Loucy (cell line): Measurements from ENCODE around the gene ZNF280A.

Experiments
- H2AFZ ChIP-seq: fragments of 200-600 bp; sonication (generic); 2 replicates; pipeline ENCODE4 v1.6.0; 2016; ENCODE audit warnings: antibody characterized with exemption, mild to moderate bottlenecking, low read length, moderate library complexity
- H3F3A ChIP-seq: fragments of 200-600 bp; 2 replicates; pipeline ENCODE4 v1.6.0; 2016; ENCODE audit warnings: antibody characterized with exemption, low read depth, mild to moderate bottlenecking
- H3K27me3 ChIP-seq: fragments of 200-600 bp; sonication (generic); 2 replicates; pipeline ENCODE4 v1.6.1; 2014; ENCODE audit warnings: low read length, mild to moderate bottlenecking; ENCODE audit not compliant: insufficient read depth, poor library complexity, severe bottlenecking
- H3K36me3 ChIP-seq: fragments of 200-600 bp; sonication (generic); 2 replicates; pipeline ENCODE4 v1.6.1; 2016; ENCODE audit warnings: low read length; ENCODE audit not compliant: insufficient read depth
- H3K4me1 ChIP-seq: fragments of 200-600 bp; sonication (generic); 2 replicates; pipeline ENCODE4 v1.5.1; 2014; ENCODE audit warnings: low read length, mild to moderate bottlenecking; ENCODE audit not compliant: insufficient read depth, poor library complexity, severe bottlenecking
- H3K4me2 ChIP-seq: fragments of 200-600 bp; sonication (generic); 2 replicates; pipeline ENCODE4 v1.6.0; 2014; ENCODE audit warnings: antibody characterized with exemption, low read length, low read depth, mild to moderate bottlenecking; ENCODE audit not compliant: poor library complexity, severe bottlenecking
- H3K4me3 ChIP-seq: fragments of 200-600 bp; sonication (generic); 2 replicates; pipeline ENCODE4 v1.5.1; 2014; ENCODE audit warnings: low read length, mild to moderate bottlenecking, mixed read lengths; ENCODE audit not compliant: poor library complexity, severe bottlenecking
- H3K79me2 ChIP-seq: fragments of 200-600 bp; sonication (generic); 2 replicates; pipeline ENCODE4 v1.6.1; 2014; ENCODE audit warnings: low read length; ENCODE audit not compliant: insufficient read depth
- H3K9ac ChIP-seq: fragments of 200-600 bp; sonication (generic); 2 replicates; pipeline ENCODE4 v1.6.0; 2014; ENCODE audit warnings: mild to moderate bottlenecking, low read depth, low read length, moderate library complexity; ENCODE audit not compliant: poor library complexity, severe bottlenecking
- H3K9me2 ChIP-seq: fragments of 200-600 bp; sonication (generic); replicated peaks from 2 replicates; pipeline ENCODE4 v1.6.1; 2016; ENCODE audit warnings: low read depth, low read length, mixed read lengths
- H3K9me3 ChIP-seq: fragments of 200-600 bp; sonication (generic); 2 replicates; pipeline ENCODE4 v1.6.1; 2014; ENCODE audit warnings: mild to moderate bottlenecking, antibody characterized with exemption, low read length, low read depth; ENCODE audit not compliant: insufficient read depth
- H4K20me1 ChIP-seq: fragments of 200-600 bp; sonication (generic); 2 replicates; pipeline ENCODE4 v1.6.0; 2014; ENCODE audit warnings: antibody characterized with exemption, low read length, mild to moderate bottlenecking; ENCODE audit not compliant: insufficient read depth, poor library complexity, severe bottlenecking
- CTCF ChIP-seq: fragments of 200-600 bp; sonication (generic); conservative IDR thresholded peaks from 2 replicates; pipeline ENCODE4 v1.5.1; 2014; ENCODE audit warnings: mild to moderate bottlenecking, antibody characterized with exemption, low read length
- EZH2phosphoT487 ChIP-seq: fragments of 200-600 bp; IDR thresholded peaks from 2 replicates; pipeline ENCODE4 v1.6.1; 2018; ENCODE audit warnings: antibody characterized with exemption, mild to moderate bottlenecking, moderate library complexity, borderline replicate concordance

ZNF280A gene

GRCh38 chr22:22558972-22559603, 39.0 kb upstream of the ZNF280A start, which contains the start of gene PRAME:
Gene PRAME (minus strand): TSS chr22:22559265. CDS start chr22:22556832, 2,433 bp downstream.
- Histone ChIP-seq H3K79me2 (no peaks in the 10 kb centered on the region), H3K9me3 (no peaks in the 10 kb centered on the region), H3K9ac (no peak within 1 kb of the TSS), H3F3A (no peaks in the 10 kb centered on the region), H3K4me1 (no peaks in the 10 kb centered on the region), H2AFZ (no peak within 1 kb of the TSS; the same call in 1 of the 2 replicates), H3K4me2 (no peak within 1 kb of the TSS), H3K36me3 (no peaks in the 10 kb centered on the region), H4K20me1 (no peaks in the 10 kb centered on the region), H3K9me2 (no peaks in the 10 kb centered on the region), H3K27me3 (no peaks in the 10 kb centered on the region), H3K4me3 (no peak within 1 kb of the TSS)
- TF ChIP-seq CTCF: peak; percentile 100
- TF ChIP-seq EZH2phosphoT487: no peak

GRCh38 chr22:22558071-22558971, 38.3 kb upstream of the ZNF280A start:
- no peaks in the 10 kb centered on the region for H3F3A ChIP-seq
- no peaks in the 10 kb centered on the region for H3K27me3 ChIP-seq
- no peak overlapping the region for H2AFZ ChIP-seq
- no peaks in the 10 kb centered on the region for H3K9me2 ChIP-seq
- no peaks in the 10 kb centered on the region for H4K20me1 ChIP-seq
- H3K9ac ChIP-seq: no peak overlapping the region
- H3K79me2 ChIP-seq: no peaks in the 10 kb centered on the region
- no peak overlapping the region for H3K4me3 ChIP-seq
- H3K4me1 ChIP-seq: no peaks in the 10 kb centered on the region
- no peaks in the 10 kb centered on the region for H3K9me3 ChIP-seq
- no peaks in the 10 kb centered on the region for H3K36me3 ChIP-seq
- no peak for TF ChIP-seq EZH2phosphoT487
- TF ChIP-seq CTCF: no peak
- H3K4me2 ChIP-seq: no peak overlapping the region

- H3K4me3 ChIP-seq: no peak overlapping the region
- no peaks in the 10 kb centered on the region for H3K9me3 ChIP-seq
- H3K27me3 ChIP-seq: no peaks in the 10 kb centered on the region
- H3K4me2 ChIP-seq: no peak overlapping the region
- no peaks in the 10 kb centered on the region for H3K36me3 ChIP-seq
- no peak overlapping the region for H3K9ac ChIP-seq
- no peaks in the 10 kb centered on the region for H3K9me2 ChIP-seq
- TF ChIP-seq EZH2phosphoT487 (no peak), CTCF (no peak)
- H2AFZ ChIP-seq: no peak overlapping the region
- H4K20me1 ChIP-seq: no peaks in the 10 kb centered on the region
- H3F3A ChIP-seq: no peaks in the 10 kb centered on the region
- no peaks in the 10 kb centered on the region for H3K4me1 ChIP-seq
- no peaks in the 10 kb centered on the region for H3K79me2 ChIP-seq
Observed at GRCh38 chr22:22556995-22557925, 37.2 kb upstream of the ZNF280A start.
